ENCODE measurements around the gene AADACL4. TPM values are rescaled to one million over a fixed set of nuclear protein-coding genes. Genes with fewer than 3 reads are reported as not detected.

The AADACL4 gene
- total RNA-seq, 1 donor from 2014 or later = not detected

DNA sequence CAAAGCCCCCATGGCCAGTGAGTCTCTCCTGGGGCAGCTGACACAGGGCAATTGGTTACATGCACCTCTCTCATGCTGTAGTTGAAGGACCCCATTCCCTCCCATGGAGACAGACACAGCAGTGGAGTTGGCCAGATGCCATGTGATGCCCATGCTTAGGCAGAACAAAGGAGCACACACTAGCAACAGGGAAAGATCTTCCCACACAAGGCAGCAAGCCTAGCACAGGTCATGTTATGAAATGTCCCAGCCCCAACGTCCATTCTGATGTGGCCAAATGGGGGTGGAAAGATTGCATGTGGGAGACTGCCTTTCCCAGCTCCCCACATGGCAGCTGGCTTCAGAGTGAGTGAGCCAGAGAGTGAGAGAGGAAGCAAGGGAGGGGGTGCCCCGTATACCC, 34.5 kb downstream of the AADACL4 start:
- no peak overlapping the region for H3K4me3 ChIP-seq
- TF ChIP-seq, protein P1, sequence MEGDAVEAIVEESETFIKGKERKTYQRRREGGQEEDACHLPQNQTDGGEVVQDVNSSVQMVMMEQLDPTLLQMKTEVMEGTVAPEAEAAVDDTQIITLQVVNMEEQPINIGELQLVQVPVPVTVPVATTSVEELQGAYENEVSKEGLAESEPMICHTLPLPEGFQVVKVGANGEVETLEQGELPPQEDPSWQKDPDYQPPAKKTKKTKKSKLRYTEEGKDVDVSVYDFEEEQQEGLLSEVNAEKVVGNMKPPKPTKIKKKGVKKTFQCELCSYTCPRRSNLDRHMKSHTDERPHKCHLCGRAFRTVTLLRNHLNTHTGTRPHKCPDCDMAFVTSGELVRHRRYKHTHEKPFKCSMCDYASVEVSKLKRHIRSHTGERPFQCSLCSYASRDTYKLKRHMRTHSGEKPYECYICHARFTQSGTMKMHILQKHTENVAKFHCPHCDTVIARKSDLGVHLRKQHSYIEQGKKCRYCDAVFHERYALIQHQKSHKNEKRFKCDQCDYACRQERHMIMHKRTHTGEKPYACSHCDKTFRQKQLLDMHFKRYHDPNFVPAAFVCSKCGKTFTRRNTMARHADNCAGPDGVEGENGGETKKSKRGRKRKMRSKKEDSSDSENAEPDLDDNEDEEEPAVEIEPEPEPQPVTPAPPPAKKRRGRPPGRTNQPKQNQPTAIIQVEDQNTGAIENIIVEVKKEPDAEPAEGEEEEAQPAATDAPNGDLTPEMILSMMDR (IDR thresholded peaks at IDR 0.05) = no peak
- no peaks in the 10 kb centered on the region for H3K36me3 ChIP-seq
- H3K9me3 ChIP-seq = no peaks in the 10 kb centered on the region
- DNase-seq (no peak), ATAC-seq (no peak)
- no peak overlapping the region for H3K27ac ChIP-seq
- no peaks in the 10 kb centered on the region for H3K4me1 ChIP-seq
- no peaks in the 10 kb centered on the region for H3K27me3 ChIP-seq
- intact Hi-C loops (cut with DNase I) = no loop called here

DNA sequence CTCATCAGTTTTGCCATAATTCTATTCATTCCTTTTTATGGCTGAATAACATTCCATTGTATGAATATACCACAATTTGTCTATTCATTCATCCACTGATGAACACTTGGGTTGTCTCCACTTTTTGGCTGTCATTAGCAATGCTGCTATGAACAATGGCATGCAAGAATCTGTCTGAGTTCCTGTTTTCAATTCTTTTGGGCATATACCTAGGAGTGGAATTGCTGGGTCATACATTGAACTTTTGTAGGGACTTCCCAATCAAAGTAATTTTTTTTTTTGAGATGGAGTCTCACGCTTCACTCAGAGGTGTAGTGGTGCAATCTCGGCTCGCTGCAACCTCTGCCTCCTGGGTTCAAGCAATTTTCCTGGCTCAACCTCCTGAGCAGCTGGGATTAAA, 34.9 kb downstream of the AADACL4 start:
- no peaks in the 10 kb centered on the region for H3K27me3 ChIP-seq
- no peaks in the 10 kb centered on the region for H3K9me3 ChIP-seq
- TF ChIP-seq, protein P1 (IDR thresholded peaks at IDR 0.05) = no peak
- H3K36me3 ChIP-seq = no peaks in the 10 kb centered on the region
- no peaks in the 10 kb centered on the region for H3K4me1 ChIP-seq
- H3K27ac ChIP-seq = no peak overlapping the region
- ATAC-seq (no peak), DNase-seq (no peak)
- intact Hi-C loops (cut with DNase I) = no loop called here
- no peak overlapping the region for H3K4me3 ChIP-seq

DNA sequence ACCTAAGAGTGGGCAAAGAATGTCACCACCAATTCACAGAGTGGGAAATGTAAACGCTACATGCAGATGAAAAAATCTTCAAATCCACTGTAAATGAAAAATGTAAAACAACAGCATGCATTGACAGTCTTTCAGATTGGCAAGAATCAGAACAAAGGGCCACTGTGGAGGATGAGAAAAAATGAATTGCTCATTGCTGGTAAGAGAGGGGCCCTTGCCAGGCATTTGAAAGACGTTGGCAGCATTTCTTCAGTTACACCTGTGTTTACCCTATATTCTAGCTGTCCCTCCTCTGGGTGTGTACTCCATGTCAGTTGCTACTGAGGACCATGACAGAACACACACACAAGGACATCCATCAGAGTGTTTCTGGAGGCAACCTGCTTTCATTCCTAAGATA, 46.3 kb downstream of the AADACL4 start:
- no peak overlapping the region for H3K27ac ChIP-seq
- no peaks in the 10 kb centered on the region for H3K9me3 ChIP-seq
- TF ChIP-seq, protein P1 (IDR thresholded peaks at IDR 0.05) = no peak
- intact Hi-C loops (cut with DNase I) = no loop called here
- H3K4me3 ChIP-seq = no peak overlapping the region
- no peaks in the 10 kb centered on the region for H3K4me1 ChIP-seq
- DNase-seq = no peak
- H3K27me3 ChIP-seq = peaks cover 16% of the 10 kb centered on the region
- no peaks in the 10 kb centered on the region for H3K36me3 ChIP-seq
- no peak for ATAC-seq

DNA sequence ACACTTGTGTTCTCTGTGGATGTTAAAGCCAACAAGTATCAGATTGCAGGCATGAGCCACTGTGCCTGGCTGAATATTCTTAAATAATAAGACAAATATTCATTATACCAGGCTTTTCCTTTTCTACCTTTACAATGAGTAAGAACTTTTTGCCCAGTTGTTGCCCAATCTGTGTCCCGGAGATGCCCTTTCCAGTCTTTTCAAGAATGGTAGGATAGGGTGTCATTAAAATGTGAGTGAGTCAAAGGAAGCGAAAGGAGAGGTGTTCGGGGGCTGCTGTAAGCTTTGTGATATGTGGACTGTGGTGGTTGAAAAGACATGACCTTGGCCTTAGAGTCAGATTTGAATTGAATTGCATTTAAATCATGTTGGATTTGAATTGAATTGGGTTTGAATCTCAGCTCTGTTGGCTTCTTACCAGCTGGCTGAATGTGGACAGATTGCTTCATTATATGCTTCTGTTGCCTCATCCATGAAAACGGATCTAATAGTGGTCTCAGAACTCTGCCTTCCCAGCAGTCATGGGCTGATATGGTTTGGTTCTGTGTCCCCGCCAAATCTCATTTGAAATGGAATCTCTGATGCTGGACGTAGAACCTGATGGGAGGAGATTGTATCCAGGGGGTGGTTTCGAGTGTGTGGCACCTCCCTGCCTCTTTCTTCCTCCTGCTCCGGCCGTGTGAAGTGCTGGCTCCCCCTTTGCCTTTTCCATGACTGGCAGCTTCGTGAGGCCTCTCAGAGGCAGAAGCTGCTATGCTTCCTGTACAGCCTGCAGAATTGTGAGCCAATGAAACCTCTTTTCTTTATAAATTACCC, 49.3 kb downstream of the AADACL4 start:
- TF ChIP-seq, protein P1 (IDR thresholded peaks at IDR 0.05) = no peak
- Histone ChIP-seq H3K9me3 (no peaks in the 10 kb centered on the region), H3K27me3 (no peaks in the 10 kb centered on the region), H3K4me3 (no peak overlapping the region), H3K4me1 (no peaks in the 10 kb centered on the region), H3K36me3 (no peaks in the 10 kb centered on the region), H3K27ac (no peak overlapping the region)
- ATAC-seq (peak; percentile 16), DNase-seq (no peak)
- intact Hi-C loops (cut with DNase I) = no loop called here

DNA sequence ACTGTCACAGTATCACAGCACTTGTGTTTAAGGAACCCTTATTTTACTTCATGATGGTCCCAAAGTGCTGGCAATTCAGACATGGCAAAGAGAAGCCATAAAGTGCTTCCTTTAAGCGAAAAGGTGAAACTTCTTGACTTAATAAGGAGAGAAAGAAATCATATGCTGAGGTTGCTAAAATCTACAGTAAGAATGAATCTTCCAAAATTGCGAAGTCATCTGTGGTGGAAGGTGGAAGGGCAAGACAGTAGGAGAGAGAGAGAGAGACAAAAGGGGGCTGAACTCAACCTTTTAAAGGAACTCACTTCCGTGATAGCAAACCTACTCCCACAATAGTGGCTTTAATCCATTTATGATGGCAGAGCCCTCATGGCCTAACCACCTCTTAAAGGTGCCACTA, 52.8 kb downstream of the AADACL4 start:
- Histone ChIP-seq H3K4me1 (no peaks in the 10 kb centered on the region), H3K27me3 (no peaks in the 10 kb centered on the region), H3K4me3 (no peak overlapping the region), H3K9me3 (no peaks in the 10 kb centered on the region), H3K27ac (no peak overlapping the region), H3K36me3 (no peaks in the 10 kb centered on the region)
- TF ChIP-seq, protein P1 (IDR thresholded peaks at IDR 0.05) = no peak
- intact Hi-C loops (cut with DNase I) = no loop called here
- no peak for ATAC-seq
- DNase-seq = no peak
